Measurements from ENCODE around the gene ASB8. TPM values are rescaled to one million over a fixed set of nuclear protein-coding genes. Genes with fewer than 3 reads are reported as not detected.
A peak's percentile ranks its signal among the peaks of the same experiment; 100 is the strongest.

Gene ASB8
- total RNA-seq = 10 to 100 TPM; 35.7 to 68.6 TPM

GRCh38 chr12:48157018-48157888 is at the start of gene ASB8:
ASB8 (minus strand) TSS chr12:48157515; CDS start chr12:48153496, 4,019 bp downstream.
- peak; percentile 100 for DNase-seq (ENCODE audit: low spot score)
- no peaks in the 10 kb centered on the region for H3K27me3 ChIP-seq
- H3K4me1 ChIP-seq = peaks cover 0 to 32% of the 10 kb centered on the region in 2 donors

GRCh38 chr12:48203192-48203591 is 45.9 kb upstream of the ASB8 start, which contains the start of gene OR10AD1:
OR10AD1 (minus strand) TSS chr12:48203292; CDS start chr12:48203292, 0 bp downstream.
- Histone ChIP-seq H3K27me3 (no peaks in the 10 kb centered on the region), H3K4me1 (peaks cover 0 to 17% of the 10 kb centered on the region in 2 donors), H3K27ac (no peak within 1 kb of the TSS), H3K4me3 (no peak within 1 kb of the TSS), H3K9me3 (peaks cover 0 to 17% of the 10 kb centered on the region in 2 donors), H3K36me3 (no peaks in the 10 kb centered on the region)
- no peak for DNase-seq (ENCODE audit: low spot score)
- no peak for TF ChIP-seq CTCF (IDR thresholded peaks at IDR 0.05)

More at GRCh38 chr12:48157018-48157888, at the start of gene ASB8:
- Histone ChIP-seq H3K27ac (peak within 1 kb of the TSS; percentile 80 to 89), H3K36me3 (peaks cover 11% of the 10 kb centered on the region), H3K9me3 (no peaks in the 10 kb centered on the region), H3K4me3 (peak within 1 kb of the TSS; percentile 60 to 67)
- TF ChIP-seq CTCF (IDR thresholded peaks at IDR 0.05) = peak in 1 of 2 donors; percentile 58

- Histone ChIP-seq H3K4me1 (peaks cover 0 to 17% of the 10 kb centered on the region in 2 donors), H3K4me3 (no peak overlapping the region), H3K27me3 (no peaks in the 10 kb centered on the region), H3K27ac (no peak overlapping the region), H3K9me3 (peaks cover 0 to 17% of the 10 kb centered on the region in 2 donors), H3K36me3 (no peaks in the 10 kb centered on the region)
- no peak for TF ChIP-seq CTCF (IDR thresholded peaks at IDR 0.05)
- DNase-seq (ENCODE audit: low spot score) = no peak
Measured at GRCh38 chr12:48202766-48203165, 45.5 kb upstream of the ASB8 start.

- H3K36me3 ChIP-seq = no peaks in the 10 kb centered on the region
- TF ChIP-seq CTCF (IDR thresholded peaks at IDR 0.05) = no peak
- peaks cover 0 to 8% of the 10 kb centered on the region in 2 donors for H3K9me3 ChIP-seq
- peaks cover 0 to 23% of the 10 kb centered on the region in 2 donors for H3K4me1 ChIP-seq
- H3K27me3 ChIP-seq = no peaks in the 10 kb centered on the region
- H3K27ac ChIP-seq = no peak overlapping the region
- no peak for DNase-seq (ENCODE audit: low spot score)
- no peak overlapping the region for H3K4me3 ChIP-seq
Measured at GRCh38 chr12:48201516-48201915, 44.2 kb upstream of the ASB8 start.

- no peaks in the 10 kb centered on the region for H3K36me3 ChIP-seq
- no peak overlapping the region for H3K27ac ChIP-seq
- H3K4me3 ChIP-seq = no peak overlapping the region
- peaks cover 0 to 4% of the 10 kb centered on the region in 2 donors for H3K9me3 ChIP-seq
- peaks cover 0 to 23% of the 10 kb centered on the region in 2 donors for H3K4me1 ChIP-seq
- DNase-seq (ENCODE audit: low spot score) = no peak
- no peaks in the 10 kb centered on the region for H3K27me3 ChIP-seq
- no peak for TF ChIP-seq CTCF (IDR thresholded peaks at IDR 0.05)
Measured at GRCh38 chr12:48201091-48201490, 43.8 kb upstream of the ASB8 start.
